GM18867 (cell line): ENCODE results near the gene OTOF.

Experiments used
- ATAC-seq: cut with Tn5 transposase; IDR thresholded peaks from one replicate; pipeline ENCODE4 v1.9.1; 2021; ENCODE audit warnings: mild to moderate bottlenecking, moderate library complexity; ENCODE audit not compliant: unreplicated experiment

OTOF gene

DNA sequence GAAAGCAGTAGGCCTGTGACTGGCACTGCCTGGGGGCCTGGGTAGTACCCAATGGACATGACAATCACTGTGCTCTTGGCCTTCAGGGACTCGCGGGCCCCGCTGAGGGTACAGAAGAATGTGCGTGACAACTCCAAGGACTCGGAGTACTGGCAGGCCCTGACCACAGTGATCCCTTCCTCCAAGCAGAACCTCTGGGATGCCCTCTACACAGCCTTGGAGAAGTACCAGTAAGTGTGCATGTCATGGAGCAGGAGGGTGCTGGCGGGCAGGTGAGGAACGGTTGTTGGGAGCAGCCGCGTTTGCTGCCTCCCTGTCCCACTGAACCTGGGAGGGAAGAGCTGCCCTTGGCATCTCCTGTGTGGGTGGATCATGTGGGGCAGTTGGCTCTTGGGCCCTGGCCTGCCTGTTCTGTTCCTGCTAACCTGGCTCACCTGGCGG lies 23.3 kb downstream of the OTOF start:
- no peak for ATAC-seq

- ATAC-seq = no peak
Observed at GRCh38 chr2:26453421-26454329, 24.2 kb downstream of the OTOF start.

DNA sequence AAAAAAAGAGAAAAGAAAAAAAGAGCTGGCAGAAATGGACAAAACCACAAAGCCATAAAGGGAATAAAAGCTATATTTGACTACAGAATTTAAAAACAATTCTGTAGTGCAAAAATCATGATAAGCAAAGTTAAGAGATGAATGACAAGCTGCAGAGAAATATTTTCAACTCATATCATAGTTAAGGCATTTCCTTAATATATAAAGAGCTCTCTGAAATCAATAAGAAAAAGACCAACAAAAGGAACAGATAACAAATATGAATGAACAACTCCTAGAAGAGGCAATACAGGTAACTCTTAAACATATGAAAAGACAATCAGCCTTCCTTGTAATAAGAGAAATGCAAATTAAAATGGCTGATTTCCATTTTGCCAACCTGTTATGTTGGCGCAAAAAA lies 26.2 kb downstream of the OTOF start:
- no peak for ATAC-seq

DNA sequence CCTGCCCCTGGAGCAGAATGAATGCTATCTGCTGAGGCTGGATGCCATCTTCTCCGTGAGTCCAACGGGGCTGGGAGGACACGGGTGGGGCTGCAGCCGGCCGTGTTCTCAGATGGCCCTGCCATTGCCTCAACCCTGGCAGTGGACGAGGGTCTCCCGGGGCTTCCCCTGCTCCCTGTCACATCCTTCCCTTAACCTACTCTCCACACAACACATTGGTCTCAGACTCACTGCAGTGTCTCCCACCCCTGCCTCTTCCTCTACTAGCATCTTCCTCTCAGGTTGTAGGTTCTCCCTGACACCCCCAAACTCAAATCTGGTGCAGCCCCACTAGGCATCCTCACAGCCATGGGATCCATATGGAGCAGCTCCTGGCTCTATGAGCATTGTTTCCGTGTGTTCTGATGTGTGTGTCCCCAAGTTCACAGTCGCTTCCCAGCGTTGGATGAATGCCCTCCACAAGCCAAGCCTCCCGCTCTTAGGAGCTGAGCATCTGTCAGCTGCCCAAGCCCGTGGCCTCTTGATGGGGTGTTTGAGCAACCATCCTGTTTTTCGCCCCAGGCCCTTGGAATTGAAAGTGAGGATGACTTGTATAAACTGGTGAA lies 27.8 kb downstream of the OTOF start:
- no peak for ATAC-seq

DNA sequence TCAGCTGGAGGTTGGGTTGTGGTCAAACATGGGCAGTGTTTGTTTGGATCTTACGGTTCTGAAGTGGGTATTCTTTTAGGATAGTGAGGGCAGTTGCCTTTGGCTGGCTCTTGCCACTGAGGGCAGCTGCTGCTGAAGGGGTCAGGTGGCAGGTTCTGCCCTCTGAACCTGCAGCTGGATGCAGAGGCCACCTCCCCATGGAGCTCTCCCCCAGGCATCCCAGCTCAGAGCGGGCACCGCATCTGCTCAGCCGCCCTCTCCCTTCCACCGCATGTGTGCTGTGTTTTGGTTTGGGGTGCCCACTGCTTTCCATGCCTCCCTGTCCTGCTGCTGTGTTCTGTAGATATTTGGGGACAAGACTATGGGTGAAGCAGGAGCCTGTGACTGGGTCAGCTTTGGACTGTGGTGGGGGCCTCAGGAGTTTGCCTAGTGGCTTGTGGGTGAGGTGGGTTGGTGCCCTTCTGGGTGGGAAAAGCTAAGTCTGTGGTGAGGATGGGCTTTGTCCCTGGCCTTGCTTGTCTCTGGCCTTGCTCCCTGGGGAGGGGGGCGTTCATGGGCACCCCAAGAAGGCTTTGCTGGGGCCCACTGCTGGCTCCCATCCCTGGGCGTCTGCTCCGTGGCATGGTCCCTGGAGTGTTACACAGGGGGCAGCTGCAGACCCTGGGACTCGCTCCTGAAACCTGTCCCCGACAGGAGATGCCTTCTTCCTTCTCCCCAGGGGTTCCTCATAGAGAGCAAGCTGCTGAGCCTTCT lies 28.5 kb downstream of the OTOF start:
- ATAC-seq = no peak

DNA sequence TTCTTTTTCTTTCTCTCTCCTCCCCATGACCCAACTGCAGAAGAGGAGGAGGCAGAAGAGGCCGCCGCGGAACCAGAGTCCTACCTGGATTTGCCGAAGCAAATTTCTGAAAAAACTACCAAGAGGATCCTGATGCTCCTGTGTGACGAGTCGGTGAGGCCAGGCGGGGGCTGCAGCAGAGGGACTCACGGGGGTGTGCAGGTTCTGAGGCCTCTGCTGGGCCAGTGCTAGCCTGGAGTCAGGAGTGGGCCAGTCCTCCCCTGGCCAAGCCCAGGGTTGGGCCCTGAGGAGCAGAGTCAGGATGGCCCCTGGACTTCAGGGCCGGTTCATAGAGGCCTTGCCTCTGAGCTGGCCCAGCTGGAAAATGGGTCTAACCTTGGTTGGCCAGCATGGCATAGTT lies 29.3 kb downstream of the OTOF start:
- ATAC-seq = no peak

DNA sequence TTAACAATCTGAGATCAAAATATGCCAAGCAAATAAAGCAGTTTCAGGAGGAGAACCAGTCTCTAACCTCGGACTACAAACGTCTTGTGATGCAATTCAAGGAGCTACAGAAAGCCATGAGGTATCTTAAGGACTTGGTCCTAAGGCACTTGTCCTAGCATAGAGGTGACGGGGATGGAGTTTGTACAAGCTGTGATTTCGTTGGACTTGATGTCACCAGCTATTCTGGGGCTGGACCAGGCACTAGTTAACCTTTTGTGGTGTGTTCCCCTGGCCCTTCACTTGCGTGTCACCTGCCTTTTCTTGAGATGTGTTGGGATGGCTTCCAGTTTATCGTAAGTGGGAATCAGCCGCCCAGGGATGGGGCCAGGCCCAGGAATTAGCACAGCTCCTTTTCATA lies 33.7 kb downstream of the OTOF start:
- ATAC-seq = no peak

DNA sequence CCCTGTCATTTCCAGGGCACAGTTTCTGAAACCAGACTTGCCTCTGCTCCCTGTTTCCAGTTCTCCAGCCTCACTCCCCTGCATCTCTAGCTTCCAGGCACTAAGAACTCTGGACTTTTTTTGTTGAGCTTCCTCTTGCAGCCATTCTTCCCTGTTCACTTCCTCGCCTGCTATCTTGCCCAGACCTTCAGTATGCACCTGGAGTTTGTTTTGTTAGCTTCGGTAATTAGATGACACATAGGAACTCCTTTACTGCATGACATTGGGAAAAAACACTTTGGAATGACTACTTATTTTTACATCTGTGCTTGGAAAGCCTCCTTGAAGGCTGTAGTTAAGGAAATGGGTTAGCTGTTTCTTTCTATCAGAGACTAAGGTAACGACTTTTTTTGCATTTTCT lies 35.2 kb downstream of the OTOF start:
- ATAC-seq = no peak

- no peak for ATAC-seq
Observed at GRCh38 chr2:26442301-26442700, 35.6 kb downstream of the OTOF start.

DNA sequence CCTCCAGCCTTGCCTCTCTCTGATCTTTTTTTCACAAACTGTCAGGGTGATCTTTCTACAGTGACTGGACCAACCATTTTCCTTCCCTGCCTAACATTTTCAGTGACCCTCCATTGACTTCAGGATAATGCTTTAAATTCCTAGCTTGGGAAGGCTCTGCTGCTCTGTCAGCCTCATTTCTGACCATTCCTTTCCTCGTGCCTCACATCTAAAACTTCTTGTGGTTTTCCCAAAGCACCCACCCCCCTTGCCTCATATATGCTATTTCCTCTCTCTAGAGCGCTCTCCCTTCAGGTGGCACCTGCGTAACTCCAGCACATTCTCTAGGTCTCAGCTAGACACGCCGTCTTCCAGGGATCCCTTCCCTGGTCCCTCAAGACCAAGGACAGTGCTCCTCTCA lies 39.0 kb downstream of the OTOF start:
- ATAC-seq = no peak

- ATAC-seq = no peak
Observed at GRCh38 chr2:26438526-26438925, 39.4 kb downstream of the OTOF start.

GRCh38 chr2:26435106-26435505 lies 42.8 kb downstream of the OTOF start:
- no peak for ATAC-seq

DNA sequence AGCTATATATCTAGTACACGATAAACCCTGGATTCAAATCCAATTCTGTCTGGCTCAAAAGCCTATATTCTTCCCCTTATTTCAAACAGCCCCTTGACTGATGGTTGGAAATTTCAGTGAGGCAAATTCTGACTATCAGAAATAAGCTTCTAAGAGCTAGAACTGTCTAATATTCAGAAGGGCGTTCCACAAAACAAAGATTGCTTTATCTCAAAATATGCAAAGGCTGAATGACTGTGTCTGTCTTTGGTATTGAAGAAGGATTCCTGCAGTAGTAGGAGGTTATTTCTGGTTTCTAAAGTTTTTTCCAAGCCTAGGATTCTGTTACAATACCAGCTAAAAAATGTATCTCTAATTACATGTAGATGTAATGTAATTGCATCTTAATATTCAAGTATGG lies 45.1 kb downstream of the OTOF start:
- no peak for ATAC-seq

- ATAC-seq = no peak
Observed at GRCh38 chr2:26432363-26432762, 45.6 kb downstream of the OTOF start.

GRCh38 chr2:26430826-26431225 lies 47.1 kb downstream of the OTOF start:
- ATAC-seq = no peak

DNA sequence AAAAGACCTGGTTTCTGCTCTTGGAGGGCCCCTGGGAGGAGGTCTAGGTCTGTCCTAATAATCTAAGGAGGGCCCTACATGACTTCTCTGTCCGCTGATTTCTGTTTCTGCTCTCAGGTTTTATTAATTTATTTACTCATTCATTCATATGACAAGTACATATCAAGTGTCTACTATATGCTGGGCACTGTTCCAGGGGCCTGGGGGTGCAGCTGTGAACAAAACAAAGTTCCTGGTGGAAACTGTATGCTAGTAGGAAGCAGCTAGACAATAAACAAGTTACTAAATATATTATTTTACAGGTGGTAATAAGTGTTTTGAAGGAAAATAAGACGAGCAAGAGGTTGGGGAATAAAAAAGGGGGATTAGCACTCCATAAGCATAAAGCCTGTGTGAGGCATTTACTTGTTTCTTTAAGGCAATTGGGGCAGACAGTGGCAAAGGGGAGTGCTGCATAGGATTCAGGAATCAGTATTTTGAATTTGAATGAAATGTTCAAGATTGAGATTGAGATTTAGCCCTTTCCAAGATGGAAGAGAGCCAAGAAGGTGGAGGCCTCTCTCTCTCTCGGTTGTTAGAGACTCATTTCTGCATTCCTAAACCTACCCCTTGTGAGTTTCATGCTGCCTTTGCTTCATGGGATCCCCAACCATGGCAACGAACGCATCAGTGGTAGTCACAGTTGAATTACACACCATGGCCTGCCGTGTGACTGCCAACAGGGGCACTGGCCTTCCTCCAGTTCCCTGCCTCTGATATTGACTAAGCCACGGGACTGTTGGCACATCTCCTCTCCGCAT lies 47.9 kb downstream of the OTOF start:
- no peak for ATAC-seq

DNA sequence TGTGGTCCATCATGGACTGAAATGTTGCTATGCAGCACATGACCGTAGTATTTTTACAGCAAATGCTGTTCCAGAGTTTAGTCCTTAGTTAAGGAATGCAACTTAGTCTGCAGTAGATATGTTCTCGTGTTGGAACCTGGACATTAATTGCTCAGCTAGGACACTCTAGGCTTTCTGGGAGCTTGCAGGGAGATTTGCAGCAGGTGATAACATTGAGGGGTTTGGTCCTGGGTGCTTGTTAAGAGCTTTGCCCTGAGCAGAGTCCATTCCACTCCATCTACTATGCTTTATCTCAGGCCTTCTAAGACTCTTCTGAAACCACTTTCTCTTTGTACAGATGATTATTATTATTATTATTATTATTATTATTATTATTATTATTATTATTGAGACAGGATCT lies 49.1 kb downstream of the OTOF start:
- no peak for ATAC-seq

GRCh38 chr2:26424221-26424620 lies 53.7 kb downstream of the OTOF start:
- ATAC-seq = no peak

DNA sequence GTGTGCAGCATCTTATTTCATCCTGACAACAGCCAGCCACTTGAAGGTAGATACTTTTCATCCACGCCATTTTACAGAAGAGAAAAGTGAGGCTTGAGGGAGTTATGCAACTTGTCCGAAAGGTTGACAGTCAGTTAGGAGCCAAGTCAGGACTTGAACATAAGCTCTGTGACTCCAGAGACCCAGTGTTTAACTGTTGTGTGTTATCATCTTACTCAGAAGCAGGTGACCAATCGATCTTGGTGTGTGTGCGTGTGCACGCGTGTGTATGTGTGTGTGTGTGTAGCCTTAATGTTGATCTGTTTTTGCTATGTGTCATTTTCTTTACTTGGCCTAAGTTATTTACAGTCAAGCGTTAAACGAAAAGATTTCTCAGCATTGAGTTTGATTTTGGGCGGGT lies 54.2 kb downstream of the OTOF start:
- ATAC-seq = no peak

DNA sequence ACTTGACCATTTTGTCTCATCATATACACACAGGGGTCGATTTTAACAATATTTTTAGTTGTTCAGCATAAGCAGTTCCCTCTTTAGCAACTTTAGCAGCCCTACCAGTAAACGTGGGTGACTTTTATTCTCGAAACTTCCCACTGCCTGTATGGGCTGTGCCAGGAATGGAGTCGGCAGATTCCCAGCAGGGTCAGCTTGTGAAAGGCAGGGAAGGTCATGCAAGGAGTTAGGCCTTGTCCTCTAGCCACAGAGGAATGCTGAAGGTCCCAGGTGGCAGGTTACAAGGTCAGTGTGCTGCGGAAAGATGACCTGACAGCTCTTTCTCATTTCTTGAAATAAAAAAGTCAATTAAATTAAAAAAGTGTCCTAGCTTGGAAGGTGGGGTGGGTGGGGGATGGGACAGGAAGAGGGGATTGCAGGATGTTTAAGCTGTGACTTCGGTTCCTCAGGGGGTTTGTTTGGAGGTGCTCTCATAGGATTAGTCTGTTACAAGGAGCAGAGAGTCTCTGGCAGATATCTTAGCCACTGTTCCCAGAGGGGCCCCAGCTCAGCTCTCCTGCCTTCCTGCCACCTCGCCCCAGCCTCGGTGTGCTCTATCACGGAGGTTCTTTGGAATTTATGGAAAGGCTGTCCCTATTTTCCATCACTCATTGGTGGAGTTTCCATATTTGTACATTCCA lies 54.8 kb downstream of the OTOF start:
- ATAC-seq = no peak
